ENCODE data around the gene CAMK2A.

CAMK2A gene

GRCh38 chr5:150195736-150196485 is 93.7 kb downstream of the CAMK2A start:
- peak overlapping the region in 1 of 3 experiments; percentile 57 for H3K27ac Mint-ChIP-seq
- H3K4me1 Mint-ChIP-seq, result no peaks in the 10 kb centered on the region
- H3K4me3 Mint-ChIP-seq, result no peak overlapping the region
- TF ChIP-seq CTCF (IDR thresholded peaks at IDR 0.05; ENCODE audit: unreplicated experiment in 3 of 3), result no peak
- H3K36me3 Mint-ChIP-seq (ENCODE audit: low read depth), result no peaks in the 10 kb centered on the region
- H3K27me3 Mint-ChIP-seq (ENCODE audit: low read depth), result peaks cover 24% of the 10 kb centered on the region
- H3K9me3 Mint-ChIP-seq, result no peaks in the 10 kb centered on the region

- TF ChIP-seq CTCF (IDR thresholded peaks at IDR 0.05; ENCODE audit: unreplicated experiment in 3 of 3), result no peak
- H3K27ac Mint-ChIP-seq, result no peak overlapping the region
- H3K36me3 Mint-ChIP-seq (ENCODE audit: low read depth), result no peaks in the 10 kb centered on the region
- peaks cover 45% of the 10 kb centered on the region for H3K27me3 Mint-ChIP-seq (ENCODE audit: low read depth)
- H3K4me3 Mint-ChIP-seq, result no peak overlapping the region
- H3K4me1 Mint-ChIP-seq, result peaks cover 4% of the 10 kb centered on the region
- no peaks in the 10 kb centered on the region for H3K9me3 Mint-ChIP-seq
These were observed 97.1 kb downstream of the CAMK2A start for GRCh38 chr5:150192462-150192861.

- no peak overlapping the region for H3K27ac Mint-ChIP-seq
- H3K9me3 Mint-ChIP-seq, result no peaks in the 10 kb centered on the region
These were observed 98.6 kb downstream of the CAMK2A start for GRCh38 chr5:150190987-150191386.

GRCh38 chr5:150190503-150190979 is 99.0 kb downstream of the CAMK2A start:
- Mint-ChIP-seq H3K4me3 (peak overlapping the region in 2 of 3 experiments; percentile 19 to 40), H3K27ac (no peak overlapping the region), H3K27me3 (ENCODE audit: low read depth) (peaks cover 47% of the 10 kb centered on the region), H3K36me3 (ENCODE audit: low read depth) (no peaks in the 10 kb centered on the region), H3K4me1 (peaks cover 7% of the 10 kb centered on the region), H3K9me3 (no peaks in the 10 kb centered on the region)
- no peak for TF ChIP-seq CTCF (IDR thresholded peaks at IDR 0.05; ENCODE audit: unreplicated experiment in 3 of 3)

More at GRCh38 chr5:150190987-150191386, 98.6 kb downstream of the CAMK2A start:
- Mint-ChIP-seq H3K36me3 (ENCODE audit: low read depth) (no peaks in the 10 kb centered on the region), H3K27me3 (ENCODE audit: low read depth) (peaks cover 47% of the 10 kb centered on the region), H3K4me3 (peak overlapping the region; percentile 19 to 40 (median 24)), H3K4me1 (peaks cover 7% of the 10 kb centered on the region)
- no peak for TF ChIP-seq CTCF (IDR thresholded peaks at IDR 0.05; ENCODE audit: unreplicated experiment in 3 of 3)

- TF ChIP-seq CTCF (IDR thresholded peaks at IDR 0.05; ENCODE audit: unreplicated experiment in 3 of 3), result no peak
- Mint-ChIP-seq H3K9me3 (no peaks in the 10 kb centered on the region), H3K36me3 (ENCODE audit: low read depth) (no peaks in the 10 kb centered on the region), H3K4me1 (peaks cover 7% of the 10 kb centered on the region), H3K4me3 (peak within 1 kb of the TSS; percentile 24 to 50 (median 40)), H3K27me3 (ENCODE audit: low read depth) (peaks cover 47% of the 10 kb centered on the region), H3K27ac (no peak within 1 kb of the TSS)
These were observed 99.7 kb downstream of the CAMK2A start, which contains the start of gene SLC6A7 for GRCh38 chr5:150189728-150190502. Gene SLC6A7, plus strand, starts transcription at chr5:150190062. Its CDS starts 266 bp downstream, at chr5:150190328.

Data from nephron (organoid).